GM12891 (cell line): ENCODE data around the gene DNASE1L2.

Experiments
- DNase-seq: peaks from one replicate; pipeline ENCODE4 v3.0.0; 2011; ENCODE audit warnings: low spot score; ENCODE audit not compliant: insufficient read length
- FAIRE-seq: peaks from 2 replicates; lab custom pipeline; 2011; peaks lifted over from hg19 to GRCh38; lab: Jason Lieb, UNC
- PAX5 ChIP-seq: IDR thresholded peaks from 2 replicates; pipeline ENCODE4 v1.6.1; 2011; ENCODE audit warnings: low read length, moderate library complexity, mild to moderate bottlenecking; ENCODE audit not compliant: insufficient read depth, severe bottlenecking
- POLR2A ChIP-seq: IDR thresholded peaks from 2 replicates; pipeline ENCODE4 v1.6.1; 2011; ENCODE audit warnings: low read depth, low read length, control low read depth
- POLR2AphosphoS5 ChIP-seq: IDR thresholded peaks from 2 replicates; pipeline ENCODE4 v1.6.1; 2011; ENCODE audit warnings: low read depth, low read length, control low read depth
- POU2F2 ChIP-seq: IDR thresholded peaks from 2 replicates; pipeline ENCODE4 v1.6.1; 2011; ENCODE audit warnings: low read depth, mild to moderate bottlenecking, control low read depth, low read length, moderate library complexity
- SPI1 ChIP-seq: IDR thresholded peaks from 2 replicates; pipeline ENCODE4 v1.6.1; 2011; ENCODE audit warnings: low read depth, low read length, control low read depth
- TAF1 ChIP-seq: IDR thresholded peaks from 2 replicates; pipeline ENCODE4 v1.6.1; 2011; ENCODE audit warnings: low read depth, low read length, control low read depth

Gene DNASE1L2

GRCh38 chr16:2285731-2286191 is 49.5 kb downstream of the DNASE1L2 start:
- FAIRE-seq, result no peak
- no peak for TF ChIP-seq SPI1
- TF ChIP-seq PAX5, result no peak
- no peak for TF ChIP-seq POLR2AphosphoS5
- TF ChIP-seq POLR2A, result no peak
- TF ChIP-seq POU2F2, result no peak
- no peak for DNase-seq

GRCh38 chr16:2286550-2286949 is 50.3 kb downstream of the DNASE1L2 start:
- TF ChIP-seq TAF1, result no peak
- no peak for TF ChIP-seq POU2F2
- no peak for TF ChIP-seq PAX5
- TF ChIP-seq POLR2A, result no peak
- no peak for TF ChIP-seq POLR2AphosphoS5
- TF ChIP-seq SPI1, result no peak
- DNase-seq (no peak), FAIRE-seq (no peak)

- TF ChIP-seq POU2F2 (no peak), PAX5 (no peak), TAF1 (no peak), SPI1 (no peak), POLR2A (no peak)
- FAIRE-seq (no peak), DNase-seq (no peak)
Measured at GRCh38 chr16:2287916-2288547, 51.8 kb downstream of the DNASE1L2 start.
